DMS153 treated with DMSO at 0.1 percent for 48 hours (cell line): ENCODE measurements around the gene OPCML.

Source experiments
- DNase-seq: peaks from one replicate; lab custom pipeline; 2025; ENCODE audit not compliant: unreplicated experiment; lab: John Stamatoyannopoulos, UW

OPCML gene

GRCh38 chr11:133413703-133414102 is 118.6 kb downstream of the OPCML start:
- no peak for DNase-seq

GRCh38 chr11:133409799-133410198 is 122.5 kb downstream of the OPCML start:
- DNase-seq, result no peak

- no peak for DNase-seq
These were observed 123.4 kb downstream of the OPCML start for GRCh38 chr11:133408936-133409335.

GRCh38 chr11:133408402-133408801 is 123.9 kb downstream of the OPCML start:
- DNase-seq, result no peak

GRCh38 chr11:133406489-133406888 is 125.8 kb downstream of the OPCML start:
- DNase-seq, result no peak

GRCh38 chr11:133403900-133404299 is 128.4 kb downstream of the OPCML start:
- DNase-seq, result no peak

GRCh38 chr11:133402551-133402950 is 129.8 kb downstream of the OPCML start:
- no peak for DNase-seq

- no peak for DNase-seq
These were observed 132.3 kb downstream of the OPCML start for GRCh38 chr11:133399855-133400625.

- DNase-seq, result no peak
These were observed 133.0 kb downstream of the OPCML start for GRCh38 chr11:133399294-133399693.

- no peak for DNase-seq
These were observed 141.5 kb downstream of the OPCML start for GRCh38 chr11:133390803-133391202.

- DNase-seq, result no peak
These were observed 143.2 kb downstream of the OPCML start for GRCh38 chr11:133388975-133389568.

- DNase-seq, result no peak
These were observed 144.0 kb downstream of the OPCML start for GRCh38 chr11:133388260-133388659.

- DNase-seq, result no peak
These were observed 145.4 kb downstream of the OPCML start for GRCh38 chr11:133386852-133387251.

- DNase-seq, result peak; percentile 29
These were observed 146.0 kb downstream of the OPCML start for GRCh38 chr11:133386262-133386661.

GRCh38 chr11:133385781-133386180 is 146.5 kb downstream of the OPCML start:
- DNase-seq, result no peak

- no peak for DNase-seq
These were observed 147.6 kb downstream of the OPCML start for GRCh38 chr11:133384731-133385130.

- DNase-seq, result no peak
These were observed 148.6 kb downstream of the OPCML start for GRCh38 chr11:133383689-133384088.

- DNase-seq, result no peak
These were observed 149.1 kb downstream of the OPCML start for GRCh38 chr11:133383201-133383600.

- no peak for DNase-seq
These were observed 150.0 kb downstream of the OPCML start for GRCh38 chr11:133382131-133382812.

- no peak for DNase-seq
These were observed 150.6 kb downstream of the OPCML start for GRCh38 chr11:133381761-133382130.

- DNase-seq, result no peak
These were observed 166.2 kb downstream of the OPCML start for GRCh38 chr11:133366147-133366546.

- DNase-seq, result no peak
These were observed 169.4 kb downstream of the OPCML start for GRCh38 chr11:133362916-133363315.
